Lower lobe of right lung (tissue), 2 donors: ENCODE results near the gene NTHL1. TPM values are rescaled to one million over a fixed set of nuclear protein-coding genes. Genes with fewer than 3 reads are reported as not detected.

Source experiments
- ATAC-seq, 2 donors: fragments of 200-7000 bp; cut with Tn5 transposase; one replicate each; pipeline ENCODE4 v1.9.1; 2020 to 2022; ENCODE audit warnings: mild to moderate bottlenecking in 2 of 2, moderate library complexity in 2 of 2
- DNase-seq: peaks from one replicate; pipeline ENCODE4 v3.0.0-alpha.2; 2020
- H3K27ac ChIP-seq: fragments of 200-600 bp; one replicate; pipeline ENCODE4 v1.8.0; 2022
- H3K27me3 ChIP-seq: fragments of 200-600 bp; one replicate; pipeline ENCODE4 v1.8.0; 2022; ENCODE audit warnings: low read depth
- H3K36me3 ChIP-seq: fragments of 200-600 bp; one replicate; pipeline ENCODE4 v1.8.0; 2022; ENCODE audit warnings: mild to moderate bottlenecking
- H3K4me1 ChIP-seq: fragments of 200-600 bp; one replicate; pipeline ENCODE4 v1.8.0; 2022
- H3K4me3 ChIP-seq: fragments of 200-600 bp; one replicate; pipeline ENCODE4 v1.8.0; 2022; ENCODE audit warnings: mild to moderate bottlenecking
- H3K9me3 ChIP-seq: fragments of 200-600 bp; one replicate; pipeline ENCODE4 v1.8.0; 2022
- intact Hi-C: fragments of 100-400 bp; cut with DNase I; formaldehyde crosslinking; loops from one replicate; pipeline ENCODE4 v1.11.0; 2022
- total RNA-seq: library from RNA; stranded (reverse); fragmentation: NEBNext Ultra II Directional; extraction: Animal tissue kit (Norgen Biotek cat#: 25700); gene quantifications from one replicate; pipeline ENCODE4 v1.2.1, GENCODE V29; 2021
- TF ChIP-seq, protein P1 (sequence below): fragments of 200-600 bp; IDR thresholded peaks from one replicate; pipeline ENCODE4 v1.8.0; 2022; ENCODE audit warnings: antibody characterized with exemption, mild to moderate bottlenecking
- donor health status: DM: no; HTN: yes; CAD: no; lungs with severe emphysema.

Gene NTHL1
- total RNA-seq, 1 donor from 2014 or later: 24.3 TPM

DNA sequence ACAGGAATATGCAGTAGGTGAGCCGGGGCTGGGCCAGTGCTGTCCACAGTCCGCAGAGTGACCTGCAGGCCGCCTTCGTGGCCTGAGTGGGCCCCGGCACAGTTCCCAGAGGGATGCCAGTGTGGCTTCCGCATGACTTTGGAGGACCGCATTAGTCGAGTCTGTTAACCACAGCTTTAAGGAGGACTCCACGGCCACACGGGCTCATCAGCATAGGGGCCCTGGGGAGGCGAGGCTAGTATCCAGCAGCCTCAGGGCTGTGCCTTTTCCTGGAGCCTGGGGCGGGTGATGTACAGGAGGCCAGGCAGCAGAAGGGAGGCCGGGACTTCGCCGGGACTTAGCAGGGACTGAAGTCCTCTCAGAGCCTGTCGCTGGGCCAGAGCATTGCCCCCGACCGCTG lies 13.4 kb upstream of the NTHL1 start:
- intact Hi-C loops: no loop called here
- Histone ChIP-seq H3K27ac (no peak overlapping the region), H3K4me1 (no peaks in the 10 kb centered on the region), H3K36me3 (peaks cover 91% of the 10 kb centered on the region), H3K9me3 (no peaks in the 10 kb centered on the region), H3K27me3 (no peaks in the 10 kb centered on the region), H3K4me3 (no peak overlapping the region)
- no peak for DNase-seq
- ATAC-seq: no peak
- TF ChIP-seq, protein P1, sequence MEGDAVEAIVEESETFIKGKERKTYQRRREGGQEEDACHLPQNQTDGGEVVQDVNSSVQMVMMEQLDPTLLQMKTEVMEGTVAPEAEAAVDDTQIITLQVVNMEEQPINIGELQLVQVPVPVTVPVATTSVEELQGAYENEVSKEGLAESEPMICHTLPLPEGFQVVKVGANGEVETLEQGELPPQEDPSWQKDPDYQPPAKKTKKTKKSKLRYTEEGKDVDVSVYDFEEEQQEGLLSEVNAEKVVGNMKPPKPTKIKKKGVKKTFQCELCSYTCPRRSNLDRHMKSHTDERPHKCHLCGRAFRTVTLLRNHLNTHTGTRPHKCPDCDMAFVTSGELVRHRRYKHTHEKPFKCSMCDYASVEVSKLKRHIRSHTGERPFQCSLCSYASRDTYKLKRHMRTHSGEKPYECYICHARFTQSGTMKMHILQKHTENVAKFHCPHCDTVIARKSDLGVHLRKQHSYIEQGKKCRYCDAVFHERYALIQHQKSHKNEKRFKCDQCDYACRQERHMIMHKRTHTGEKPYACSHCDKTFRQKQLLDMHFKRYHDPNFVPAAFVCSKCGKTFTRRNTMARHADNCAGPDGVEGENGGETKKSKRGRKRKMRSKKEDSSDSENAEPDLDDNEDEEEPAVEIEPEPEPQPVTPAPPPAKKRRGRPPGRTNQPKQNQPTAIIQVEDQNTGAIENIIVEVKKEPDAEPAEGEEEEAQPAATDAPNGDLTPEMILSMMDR: no peak

DNA sequence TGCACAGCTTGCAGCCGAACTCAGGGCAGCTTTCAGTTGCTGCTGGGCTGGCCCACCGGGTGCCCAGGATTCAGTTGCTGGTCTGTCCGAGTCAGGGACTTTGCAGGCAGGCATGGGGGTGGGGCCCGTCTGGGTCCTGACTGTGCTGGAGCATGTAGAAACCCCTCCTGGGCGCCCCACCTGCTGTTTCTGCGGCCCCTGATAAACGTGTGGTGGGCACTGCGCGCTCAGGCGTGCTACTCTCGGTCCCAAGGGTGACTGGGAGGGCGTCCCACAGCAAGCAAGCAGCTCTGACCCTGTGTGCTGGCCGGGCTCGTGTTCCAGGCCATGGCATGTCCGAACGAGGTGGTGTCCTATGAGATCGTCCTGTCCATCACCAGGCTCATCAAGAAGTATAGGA lies 12.7 kb upstream of the NTHL1 start:
- no peak for DNase-seq
- Histone ChIP-seq H3K4me1 (no peaks in the 10 kb centered on the region), H3K27ac (no peak overlapping the region), H3K9me3 (no peaks in the 10 kb centered on the region), H3K36me3 (peaks cover 89% of the 10 kb centered on the region), H3K4me3 (no peak overlapping the region), H3K27me3 (no peaks in the 10 kb centered on the region)
- TF ChIP-seq, protein P1: no peak
- intact Hi-C loops: no loop called here
- ATAC-seq: no peak

DNA sequence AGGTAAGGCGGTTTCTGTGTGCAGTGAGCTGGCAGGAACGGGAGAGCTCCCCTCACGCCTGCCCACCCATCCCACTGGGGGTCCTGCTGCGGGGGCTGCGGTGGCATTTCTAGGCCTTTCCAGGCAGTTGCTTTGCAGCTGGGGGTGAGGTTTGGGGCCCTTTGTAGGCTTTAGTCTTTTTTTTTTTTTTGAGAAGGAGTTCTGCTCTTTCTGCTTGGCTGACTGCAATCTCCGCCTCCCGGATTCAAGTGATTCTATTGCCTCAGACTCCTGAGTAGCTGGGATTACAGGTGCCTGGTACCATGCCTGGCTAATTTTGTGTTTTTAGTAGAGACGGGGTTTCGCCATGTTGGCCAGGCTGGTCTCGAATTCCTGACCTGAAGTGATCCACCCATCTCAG lies 11.2 kb upstream of the NTHL1 start:
- Histone ChIP-seq H3K4me3 (no peak overlapping the region), H3K4me1 (no peaks in the 10 kb centered on the region), H3K27me3 (no peaks in the 10 kb centered on the region), H3K9me3 (no peaks in the 10 kb centered on the region), H3K36me3 (peaks cover 92% of the 10 kb centered on the region), H3K27ac (no peak overlapping the region)
- intact Hi-C loops: no loop called here
- ATAC-seq (no peak), DNase-seq (no peak)
- TF ChIP-seq, protein P1: no peak

DNA sequence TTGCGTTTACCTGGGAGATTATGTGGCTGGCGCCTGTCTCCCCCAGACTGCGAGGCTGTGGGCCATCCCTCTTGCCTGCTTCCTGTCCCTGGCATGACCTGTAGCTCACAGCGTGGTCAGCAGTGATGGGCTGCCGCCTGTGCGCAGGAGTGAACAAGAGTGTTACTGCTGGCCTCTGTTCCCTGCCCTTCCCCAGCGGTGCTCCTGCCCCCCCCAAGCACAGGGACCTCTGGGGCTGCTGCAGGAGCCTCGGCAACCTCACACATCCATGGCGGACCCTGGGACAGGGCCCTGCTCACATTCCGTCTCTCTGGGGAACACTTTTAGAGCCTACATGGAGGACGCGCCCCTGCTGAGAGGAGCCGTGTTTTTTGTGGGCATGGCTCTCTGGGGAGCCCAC lies 10.8 kb upstream of the NTHL1 start:
- intact Hi-C loops: no loop called here
- DNase-seq: no peak
- Histone ChIP-seq H3K36me3 (peaks cover 92% of the 10 kb centered on the region), H3K27me3 (no peaks in the 10 kb centered on the region), H3K4me3 (no peak overlapping the region), H3K4me1 (no peaks in the 10 kb centered on the region), H3K9me3 (no peaks in the 10 kb centered on the region), H3K27ac (no peak overlapping the region)
- ATAC-seq: no peak
- TF ChIP-seq, protein P1: no peak

DNA sequence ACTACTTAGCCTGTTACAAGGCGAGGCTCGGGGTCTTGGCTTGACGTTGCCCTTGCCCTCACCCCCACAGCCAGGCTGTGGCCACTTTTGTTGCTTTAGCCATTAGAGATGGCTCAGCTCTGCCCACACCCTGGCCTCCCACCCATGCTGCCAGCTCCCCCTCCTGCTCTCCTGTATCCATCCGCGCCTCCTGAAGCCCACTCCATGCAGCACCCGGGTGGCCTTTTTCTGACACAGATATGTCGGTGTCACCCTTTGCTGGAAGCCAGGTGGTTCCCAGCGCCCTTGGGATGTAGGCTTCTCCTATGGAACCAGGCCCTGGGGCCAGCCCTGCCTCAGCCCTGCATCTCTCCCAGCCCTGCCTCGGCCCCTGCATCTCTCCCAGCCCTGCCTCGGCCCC lies 9.8 kb upstream of the NTHL1 start:
- Histone ChIP-seq H3K9me3 (no peaks in the 10 kb centered on the region), H3K36me3 (peaks cover 92% of the 10 kb centered on the region), H3K27ac (no peak overlapping the region), H3K27me3 (no peaks in the 10 kb centered on the region), H3K4me1 (no peaks in the 10 kb centered on the region), H3K4me3 (no peak overlapping the region)
- DNase-seq: no peak
- TF ChIP-seq, protein P1: no peak
- no peak for ATAC-seq
- intact Hi-C loops: no loop called here
